WTC11 (cell line): ENCODE data around the gene SUGT1. TPM values are rescaled to one million over a fixed set of nuclear protein-coding genes. Genes with fewer than 3 reads are reported as not detected.

Experiments used
- ATAC-seq: fragments of 200-7000 bp; cut with Tn5 transposase; 2 replicates; pipeline ENCODE4 v1.10.0; 2021; ENCODE audit warnings: mild to moderate bottlenecking, moderate library complexity
- CTCF ChIA-PET: fragments of 300-600 bp; sonication (Branson Sonifier 250); formaldehyde crosslinking; loops from one replicate; lab custom pipeline; 2021; ENCODE audit warnings: antibody characterized with exemption; lab: Charles Lee
- POLR2A ChIA-PET: fragments of 350-600 bp; sonication (Branson Sonifier 250); formaldehyde crosslinking; loops from one replicate; lab custom pipeline; 2021; ENCODE audit warnings: antibody characterized with exemption; lab: Charles Lee
- DNase-seq: peaks from one replicate; pipeline ENCODE4 v3.0.0; 2021; ENCODE audit warnings: low spot score
- H3K27ac Mint-ChIP-seq: 2 replicates; pipeline ENCODE4 v1.8.0; 2021; ENCODE audit warnings: mixed read lengths
- H3K27me3 Mint-ChIP-seq: 2 replicates; pipeline ENCODE4 v1.8.0; 2021; ENCODE audit warnings: low read depth, mild to moderate bottlenecking, moderate library complexity, mixed read lengths
- H3K36me3 Mint-ChIP-seq: 2 replicates; pipeline ENCODE4 v1.8.0; 2021; ENCODE audit warnings: mixed read lengths
- H3K4me1 Mint-ChIP-seq: 2 replicates; pipeline ENCODE4 v1.8.0; 2022; ENCODE audit warnings: mixed read lengths
- H3K4me3 Mint-ChIP-seq: 2 replicates; pipeline ENCODE4 v1.8.0; 2021; ENCODE audit warnings: mild to moderate bottlenecking, moderate library complexity, mixed read lengths
- H3K9me3 Mint-ChIP-seq: 2 replicates; pipeline ENCODE4 v1.8.0; 2021; ENCODE audit warnings: mixed read lengths
- ELF4 ChIP-seq: sonication (generic); formaldehyde crosslinking; IDR thresholded peaks from 2 replicates; pipeline ENCODE4 v1.8.1; 2022; ENCODE audit warnings: low read depth, mild to moderate bottlenecking, moderate library complexity, missing genetic modification reagents
- NFATC4 ChIP-seq: fragments of 250-450 bp; sonication (Bioruptor Pico); IDR thresholded peaks from 2 replicates; pipeline ENCODE4 v1.9.0; 2021; ENCODE audit warnings: mild to moderate bottlenecking
- NFE2L1 ChIP-seq: sonication (generic); formaldehyde crosslinking; IDR thresholded peaks from 2 replicates; pipeline ENCODE4 v1.8.1; 2023; ENCODE audit warnings: missing genetic modification reagents
- TEAD4 ChIP-seq: sonication (generic); formaldehyde crosslinking; IDR thresholded peaks from 2 replicates; pipeline ENCODE4 v1.8.0; 2022; ENCODE audit warnings: mild to moderate bottlenecking, missing genetic modification reagents
- ZNF232 ChIP-seq: sonication (generic); formaldehyde crosslinking; IDR thresholded peaks from 2 replicates; pipeline ENCODE4 v1.8.0; 2022; ENCODE audit warnings: mild to moderate bottlenecking, missing genetic modification reagents
- total RNA-seq: library from RNA; stranded (reverse); gene quantifications from 3 replicates; pipeline ENCODE4 v1.2.3, GENCODE V29; 2021
- TF ChIP-seq, protein P1 (sequence below): sonication (generic); formaldehyde crosslinking; IDR thresholded peaks from 2 replicates; pipeline ENCODE4 v1.8.0; 2023; ENCODE audit warnings: missing genetic modification reagents, mild to moderate bottlenecking, borderline replicate concordance
- TF ChIP-seq, protein P2 (sequence below): sonication (generic); formaldehyde crosslinking; IDR thresholded peaks from 2 replicates; pipeline ENCODE4 v1.8.1; 2023; ENCODE audit warnings: mild to moderate bottlenecking, missing genetic modification reagents, borderline replicate concordance
- TF ChIP-seq, protein P3 (sequence below): sonication (generic); formaldehyde crosslinking; IDR thresholded peaks from 2 replicates; pipeline ENCODE4 v1.8.1; 2023; ENCODE audit warnings: mild to moderate bottlenecking, missing genetic modification reagents, moderate library complexity
- TF ChIP-seq, protein P4 (sequence below): sonication (generic); formaldehyde crosslinking; IDR thresholded peaks from 2 replicates; pipeline ENCODE4 v1.8.1; 2022; ENCODE audit warnings: low read depth, missing genetic modification reagents, borderline replicate concordance
- TF ChIP-seq, protein P5 (sequence below): fragments of 250-450 bp; sonication (Bioruptor Pico); IDR thresholded peaks from 2 replicates; pipeline ENCODE4 v1.8.0; 2021; ENCODE audit warnings: mild to moderate bottlenecking
- TF ChIP-seq, protein P6 (sequence below): sonication (generic); formaldehyde crosslinking; conservative IDR thresholded peaks from 2 replicates; pipeline ENCODE4 v1.8.1; 2022; ENCODE audit warnings: mild to moderate bottlenecking, missing genetic modification reagents

The SUGT1 gene
- total RNA-seq, 1 experiment from 2014 or later, result 76.3 TPM

DNA sequence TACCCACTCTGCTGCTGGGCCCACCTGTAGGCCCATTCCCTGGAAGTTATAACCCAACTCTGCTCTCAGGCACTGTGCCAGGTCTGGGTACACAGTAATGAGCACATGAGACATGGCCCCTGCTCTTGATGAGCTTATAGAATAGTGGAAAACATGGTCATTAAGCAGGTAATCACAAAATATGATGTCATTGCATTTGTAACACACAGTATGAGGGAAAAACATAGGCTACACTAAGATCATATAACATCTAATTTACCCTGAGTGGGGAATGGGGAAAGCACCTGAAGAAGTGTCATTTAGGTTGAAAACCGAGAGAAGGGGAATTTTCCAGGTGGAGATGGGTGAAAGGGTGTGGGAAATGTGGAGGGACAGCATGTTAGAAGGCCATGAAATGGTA is 90.9 kb downstream of the SUGT1 start:
- peaks cover 23% of the 10 kb centered on the region for H3K9me3 Mint-ChIP-seq
- peaks cover 17% of the 10 kb centered on the region for H3K4me1 Mint-ChIP-seq
- H3K4me3 Mint-ChIP-seq, result no peak overlapping the region
- no peak for DNase-seq
- peaks cover 15% of the 10 kb centered on the region for H3K36me3 Mint-ChIP-seq
- ATAC-seq, result no peak
- POLR2A ChIA-PET, result interaction anchor here (0.6 to 1.0 kb wide), 2 partner anchors 59 to 105 kb away, joined by 3 read pairs; partner anchors contain the start of gene PCDH8
- CTCF ChIA-PET, result no interaction called here
- TF ChIP-seq ZNF232 (CRISPR knock-in tag), result no peak
- TF ChIP-seq, protein P1, sequence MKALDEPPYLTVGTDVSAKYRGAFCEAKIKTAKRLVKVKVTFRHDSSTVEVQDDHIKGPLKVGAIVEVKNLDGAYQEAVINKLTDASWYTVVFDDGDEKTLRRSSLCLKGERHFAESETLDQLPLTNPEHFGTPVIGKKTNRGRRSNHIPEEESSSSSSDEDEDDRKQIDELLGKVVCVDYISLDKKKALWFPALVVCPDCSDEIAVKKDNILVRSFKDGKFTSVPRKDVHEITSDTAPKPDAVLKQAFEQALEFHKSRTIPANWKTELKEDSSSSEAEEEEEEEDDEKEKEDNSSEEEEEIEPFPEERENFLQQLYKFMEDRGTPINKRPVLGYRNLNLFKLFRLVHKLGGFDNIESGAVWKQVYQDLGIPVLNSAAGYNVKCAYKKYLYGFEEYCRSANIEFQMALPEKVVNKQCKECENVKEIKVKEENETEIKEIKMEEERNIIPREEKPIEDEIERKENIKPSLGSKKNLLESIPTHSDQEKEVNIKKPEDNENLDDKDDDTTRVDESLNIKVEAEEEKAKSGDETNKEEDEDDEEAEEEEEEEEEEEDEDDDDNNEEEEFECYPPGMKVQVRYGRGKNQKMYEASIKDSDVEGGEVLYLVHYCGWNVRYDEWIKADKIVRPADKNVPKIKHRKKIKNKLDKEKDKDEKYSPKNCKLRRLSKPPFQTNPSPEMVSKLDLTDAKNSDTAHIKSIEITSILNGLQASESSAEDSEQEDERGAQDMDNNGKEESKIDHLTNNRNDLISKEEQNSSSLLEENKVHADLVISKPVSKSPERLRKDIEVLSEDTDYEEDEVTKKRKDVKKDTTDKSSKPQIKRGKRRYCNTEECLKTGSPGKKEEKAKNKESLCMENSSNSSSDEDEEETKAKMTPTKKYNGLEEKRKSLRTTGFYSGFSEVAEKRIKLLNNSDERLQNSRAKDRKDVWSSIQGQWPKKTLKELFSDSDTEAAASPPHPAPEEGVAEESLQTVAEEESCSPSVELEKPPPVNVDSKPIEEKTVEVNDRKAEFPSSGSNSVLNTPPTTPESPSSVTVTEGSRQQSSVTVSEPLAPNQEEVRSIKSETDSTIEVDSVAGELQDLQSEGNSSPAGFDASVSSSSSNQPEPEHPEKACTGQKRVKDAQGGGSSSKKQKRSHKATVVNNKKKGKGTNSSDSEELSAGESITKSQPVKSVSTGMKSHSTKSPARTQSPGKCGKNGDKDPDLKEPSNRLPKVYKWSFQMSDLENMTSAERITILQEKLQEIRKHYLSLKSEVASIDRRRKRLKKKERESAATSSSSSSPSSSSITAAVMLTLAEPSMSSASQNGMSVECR (CRISPR knock-in tag), result no peak
- TF ChIP-seq NFATC4 (CRISPR knock-in tag), result no peak
- TF ChIP-seq TEAD4 (CRISPR knock-in tag), result no peak
- TF ChIP-seq, all 79 proteins: peak for 0
- Mint-ChIP-seq H3K27ac (no peak overlapping the region), H3K27me3 (peaks cover 10% of the 10 kb centered on the region; the same call in 1 of the 2 replicates)

DNA sequence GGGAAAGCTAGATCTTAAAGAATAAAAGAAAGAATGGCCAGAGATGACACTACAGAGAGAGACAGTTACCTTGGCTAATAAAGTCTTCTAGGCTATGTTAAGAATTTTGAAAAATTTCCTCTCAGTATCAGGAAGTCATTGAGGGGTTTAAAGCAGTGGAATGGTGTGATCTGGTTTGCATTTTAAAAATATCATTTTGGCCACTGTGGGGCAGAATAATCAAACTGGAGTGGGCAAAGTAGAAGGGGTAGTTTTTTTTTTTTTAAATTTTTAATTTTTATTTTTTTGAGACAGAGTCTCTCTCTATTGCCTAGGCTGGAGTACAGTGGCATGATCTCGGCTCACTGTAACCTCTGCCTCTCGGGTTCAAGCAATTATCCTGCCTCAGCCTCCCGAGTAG is 91.4 kb downstream of the SUGT1 start:
- H3K9me3 Mint-ChIP-seq, result peaks cover 23% of the 10 kb centered on the region
- peaks cover 10% of the 10 kb centered on the region; the same call in 1 of the 2 replicates for H3K27me3 Mint-ChIP-seq

More for the DNA sequence above, 91.4 kb downstream of the SUGT1 start:
- Mint-ChIP-seq H3K4me3 (no peak overlapping the region), H3K36me3 (peaks cover 15% of the 10 kb centered on the region), H3K27ac (no peak overlapping the region), H3K4me1 (peaks cover 16% of the 10 kb centered on the region)
- ATAC-seq, result no peak
- ChIA-PET CTCF (no interaction called here), POLR2A (interaction anchor here (1.0 kb wide), 1 partner anchor 104 kb away, joined by 3 read pairs; the partner anchor contains the start of gene PCDH8)
- TF ChIP-seq, protein P2, sequence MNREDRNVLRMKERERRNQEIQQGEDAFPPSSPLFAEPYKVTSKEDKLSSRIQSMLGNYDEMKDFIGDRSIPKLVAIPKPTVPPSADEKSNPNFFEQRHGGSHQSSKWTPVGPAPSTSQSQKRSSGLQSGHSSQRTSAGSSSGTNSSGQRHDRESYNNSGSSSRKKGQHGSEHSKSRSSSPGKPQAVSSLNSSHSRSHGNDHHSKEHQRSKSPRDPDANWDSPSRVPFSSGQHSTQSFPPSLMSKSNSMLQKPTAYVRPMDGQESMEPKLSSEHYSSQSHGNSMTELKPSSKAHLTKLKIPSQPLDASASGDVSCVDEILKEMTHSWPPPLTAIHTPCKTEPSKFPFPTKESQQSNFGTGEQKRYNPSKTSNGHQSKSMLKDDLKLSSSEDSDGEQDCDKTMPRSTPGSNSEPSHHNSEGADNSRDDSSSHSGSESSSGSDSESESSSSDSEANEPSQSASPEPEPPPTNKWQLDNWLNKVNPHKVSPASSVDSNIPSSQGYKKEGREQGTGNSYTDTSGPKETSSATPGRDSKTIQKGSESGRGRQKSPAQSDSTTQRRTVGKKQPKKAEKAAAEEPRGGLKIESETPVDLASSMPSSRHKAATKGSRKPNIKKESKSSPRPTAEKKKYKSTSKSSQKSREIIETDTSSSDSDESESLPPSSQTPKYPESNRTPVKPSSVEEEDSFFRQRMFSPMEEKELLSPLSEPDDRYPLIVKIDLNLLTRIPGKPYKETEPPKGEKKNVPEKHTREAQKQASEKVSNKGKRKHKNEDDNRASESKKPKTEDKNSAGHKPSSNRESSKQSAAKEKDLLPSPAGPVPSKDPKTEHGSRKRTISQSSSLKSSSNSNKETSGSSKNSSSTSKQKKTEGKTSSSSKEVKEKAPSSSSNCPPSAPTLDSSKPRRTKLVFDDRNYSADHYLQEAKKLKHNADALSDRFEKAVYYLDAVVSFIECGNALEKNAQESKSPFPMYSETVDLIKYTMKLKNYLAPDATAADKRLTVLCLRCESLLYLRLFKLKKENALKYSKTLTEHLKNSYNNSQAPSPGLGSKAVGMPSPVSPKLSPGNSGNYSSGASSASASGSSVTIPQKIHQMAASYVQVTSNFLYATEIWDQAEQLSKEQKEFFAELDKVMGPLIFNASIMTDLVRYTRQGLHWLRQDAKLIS (CRISPR knock-in tag), result no peak
- TF ChIP-seq, protein P3, sequence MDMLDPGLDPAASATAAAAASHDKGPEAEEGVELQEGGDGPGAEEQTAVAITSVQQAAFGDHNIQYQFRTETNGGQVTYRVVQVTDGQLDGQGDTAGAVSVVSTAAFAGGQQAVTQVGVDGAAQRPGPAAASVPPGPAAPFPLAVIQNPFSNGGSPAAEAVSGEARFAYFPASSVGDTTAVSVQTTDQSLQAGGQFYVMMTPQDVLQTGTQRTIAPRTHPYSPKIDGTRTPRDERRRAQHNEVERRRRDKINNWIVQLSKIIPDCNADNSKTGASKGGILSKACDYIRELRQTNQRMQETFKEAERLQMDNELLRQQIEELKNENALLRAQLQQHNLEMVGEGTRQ (CRISPR knock-in tag), result no peak
- TF ChIP-seq NFE2L1 (no peak), ELF4 (no peak)
- TF ChIP-seq, protein P4, sequence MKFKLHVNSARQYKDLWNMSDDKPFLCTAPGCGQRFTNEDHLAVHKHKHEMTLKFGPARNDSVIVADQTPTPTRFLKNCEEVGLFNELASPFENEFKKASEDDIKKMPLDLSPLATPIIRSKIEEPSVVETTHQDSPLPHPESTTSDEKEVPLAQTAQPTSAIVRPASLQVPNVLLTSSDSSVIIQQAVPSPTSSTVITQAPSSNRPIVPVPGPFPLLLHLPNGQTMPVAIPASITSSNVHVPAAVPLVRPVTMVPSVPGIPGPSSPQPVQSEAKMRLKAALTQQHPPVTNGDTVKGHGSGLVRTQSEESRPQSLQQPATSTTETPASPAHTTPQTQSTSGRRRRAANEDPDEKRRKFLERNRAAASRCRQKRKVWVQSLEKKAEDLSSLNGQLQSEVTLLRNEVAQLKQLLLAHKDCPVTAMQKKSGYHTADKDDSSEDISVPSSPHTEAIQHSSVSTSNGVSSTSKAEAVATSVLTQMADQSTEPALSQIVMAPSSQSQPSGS (CRISPR knock-in tag), result no peak
- TF ChIP-seq, protein P5, sequence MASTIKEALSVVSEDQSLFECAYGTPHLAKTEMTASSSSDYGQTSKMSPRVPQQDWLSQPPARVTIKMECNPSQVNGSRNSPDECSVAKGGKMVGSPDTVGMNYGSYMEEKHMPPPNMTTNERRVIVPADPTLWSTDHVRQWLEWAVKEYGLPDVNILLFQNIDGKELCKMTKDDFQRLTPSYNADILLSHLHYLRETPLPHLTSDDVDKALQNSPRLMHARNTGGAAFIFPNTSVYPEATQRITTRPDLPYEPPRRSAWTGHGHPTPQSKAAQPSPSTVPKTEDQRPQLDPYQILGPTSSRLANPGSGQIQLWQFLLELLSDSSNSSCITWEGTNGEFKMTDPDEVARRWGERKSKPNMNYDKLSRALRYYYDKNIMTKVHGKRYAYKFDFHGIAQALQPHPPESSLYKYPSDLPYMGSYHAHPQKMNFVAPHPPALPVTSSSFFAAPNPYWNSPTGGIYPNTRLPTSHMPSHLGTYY (CRISPR knock-in tag), result no peak
- TF ChIP-seq, protein P6, sequence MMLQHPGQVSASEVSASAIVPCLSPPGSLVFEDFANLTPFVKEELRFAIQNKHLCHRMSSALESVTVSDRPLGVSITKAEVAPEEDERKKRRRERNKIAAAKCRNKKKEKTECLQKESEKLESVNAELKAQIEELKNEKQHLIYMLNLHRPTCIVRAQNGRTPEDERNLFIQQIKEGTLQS (CRISPR knock-in tag), result no peak
- no peak for DNase-seq
